22Rv1 (cell line): ENCODE measurements around the gene OR10A6.

Experiments used
- H3K27ac ChIP-seq: fragments of 450-650 bp; 2 replicates; pipeline ENCODE4 v1.5.1; 2017
- ZFX ChIP-seq: fragments of 450-650 bp; IDR thresholded peaks from 2 replicates; pipeline ENCODE4 v1.6.1; 2017; ENCODE audit warnings: antibody characterized with exemption, borderline replicate concordance
- TF ChIP-seq, protein P1 (sequence below): fragments of 450-650 bp; IDR thresholded peaks from 2 replicates; pipeline ENCODE4 v1.5.1; 2017; ENCODE audit warnings: mild to moderate bottlenecking

OR10A6 gene

GRCh38 chr11:7896009-7896785 lies 34.9 kb downstream of the OR10A6 start:
- H3K27ac ChIP-seq = no peak overlapping the region
- TF ChIP-seq, protein P1, sequence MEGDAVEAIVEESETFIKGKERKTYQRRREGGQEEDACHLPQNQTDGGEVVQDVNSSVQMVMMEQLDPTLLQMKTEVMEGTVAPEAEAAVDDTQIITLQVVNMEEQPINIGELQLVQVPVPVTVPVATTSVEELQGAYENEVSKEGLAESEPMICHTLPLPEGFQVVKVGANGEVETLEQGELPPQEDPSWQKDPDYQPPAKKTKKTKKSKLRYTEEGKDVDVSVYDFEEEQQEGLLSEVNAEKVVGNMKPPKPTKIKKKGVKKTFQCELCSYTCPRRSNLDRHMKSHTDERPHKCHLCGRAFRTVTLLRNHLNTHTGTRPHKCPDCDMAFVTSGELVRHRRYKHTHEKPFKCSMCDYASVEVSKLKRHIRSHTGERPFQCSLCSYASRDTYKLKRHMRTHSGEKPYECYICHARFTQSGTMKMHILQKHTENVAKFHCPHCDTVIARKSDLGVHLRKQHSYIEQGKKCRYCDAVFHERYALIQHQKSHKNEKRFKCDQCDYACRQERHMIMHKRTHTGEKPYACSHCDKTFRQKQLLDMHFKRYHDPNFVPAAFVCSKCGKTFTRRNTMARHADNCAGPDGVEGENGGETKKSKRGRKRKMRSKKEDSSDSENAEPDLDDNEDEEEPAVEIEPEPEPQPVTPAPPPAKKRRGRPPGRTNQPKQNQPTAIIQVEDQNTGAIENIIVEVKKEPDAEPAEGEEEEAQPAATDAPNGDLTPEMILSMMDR = no peak
- no peak for TF ChIP-seq ZFX

GRCh38 chr11:7894251-7894650 lies 36.8 kb downstream of the OR10A6 start:
- peak overlapping the region; percentile 54 for H3K27ac ChIP-seq
- no peak for TF ChIP-seq ZFX
- TF ChIP-seq, protein P1 = no peak

- H3K27ac ChIP-seq = peak overlapping the region; percentile 54
- TF ChIP-seq ZFX = no peak
- TF ChIP-seq, protein P1 = no peak
These were observed 37.3 kb downstream of the OR10A6 start for GRCh38 chr11:7893796-7894195.

DNA sequence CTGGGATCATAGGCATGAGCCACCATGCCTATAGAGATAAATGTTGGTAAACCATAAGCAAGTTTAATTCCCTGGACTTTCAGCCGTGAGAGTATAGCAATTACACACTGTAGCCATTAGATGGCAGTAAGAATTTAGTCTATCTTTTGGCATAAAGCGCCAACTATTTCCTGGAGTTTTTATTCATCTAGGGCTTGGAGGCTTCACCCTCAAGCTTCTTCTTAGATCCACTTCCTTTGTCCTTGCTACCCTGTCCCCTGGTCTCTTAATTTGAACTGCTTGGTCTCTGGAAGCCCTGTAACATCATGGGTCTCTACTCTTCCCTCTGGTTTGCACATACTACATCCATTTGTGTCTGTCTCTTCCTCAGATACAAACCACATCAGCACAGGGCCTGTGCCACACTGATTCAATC lies 38.2 kb downstream of the OR10A6 start:
- no peak overlapping the region for H3K27ac ChIP-seq
- TF ChIP-seq, protein P1 = peak; percentile 76
- no peak for TF ChIP-seq ZFX

GRCh38 chr11:7892059-7892699 lies 38.9 kb downstream of the OR10A6 start:
- TF ChIP-seq, protein P1 = no peak
- TF ChIP-seq ZFX = no peak
- no peak overlapping the region for H3K27ac ChIP-seq

DNA sequence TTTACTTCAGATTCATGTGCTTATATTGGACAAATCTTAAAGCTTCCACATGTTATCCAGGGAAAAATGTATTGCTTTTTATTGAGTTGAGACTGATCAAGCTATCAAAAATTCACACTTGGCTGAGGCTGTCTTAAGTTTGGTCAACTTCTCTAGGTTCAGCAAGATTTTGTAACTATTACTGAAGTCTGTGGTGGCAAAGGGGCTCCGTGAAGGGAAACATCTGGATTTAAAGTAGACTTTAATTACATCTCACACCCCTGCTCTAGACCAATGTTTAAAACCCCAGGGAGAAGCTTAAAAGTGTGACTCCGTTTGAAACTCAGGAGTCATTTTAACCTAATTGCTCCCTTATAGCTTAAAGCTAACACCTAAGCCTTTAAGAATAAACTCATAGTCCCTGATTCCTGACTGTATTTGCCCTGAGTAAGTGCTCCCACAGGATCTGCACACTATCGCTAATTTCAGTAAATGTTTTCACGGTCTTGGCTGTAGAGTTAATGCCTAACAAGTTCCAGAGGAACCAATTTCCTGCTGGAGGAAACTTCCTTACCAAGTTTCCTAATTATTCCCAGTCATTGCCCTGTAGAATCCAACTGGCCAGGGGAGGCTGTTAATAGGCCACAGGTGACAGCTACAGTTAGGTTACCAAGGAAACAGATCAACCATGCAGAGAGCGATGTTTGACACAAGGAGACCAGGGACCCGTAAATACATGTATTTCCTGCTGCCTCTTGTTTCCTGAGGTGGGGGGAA lies 40.5 kb downstream of the OR10A6 start:
- TF ChIP-seq, protein P1 = no peak
- no peak for TF ChIP-seq ZFX
- no peak overlapping the region for H3K27ac ChIP-seq

DNA sequence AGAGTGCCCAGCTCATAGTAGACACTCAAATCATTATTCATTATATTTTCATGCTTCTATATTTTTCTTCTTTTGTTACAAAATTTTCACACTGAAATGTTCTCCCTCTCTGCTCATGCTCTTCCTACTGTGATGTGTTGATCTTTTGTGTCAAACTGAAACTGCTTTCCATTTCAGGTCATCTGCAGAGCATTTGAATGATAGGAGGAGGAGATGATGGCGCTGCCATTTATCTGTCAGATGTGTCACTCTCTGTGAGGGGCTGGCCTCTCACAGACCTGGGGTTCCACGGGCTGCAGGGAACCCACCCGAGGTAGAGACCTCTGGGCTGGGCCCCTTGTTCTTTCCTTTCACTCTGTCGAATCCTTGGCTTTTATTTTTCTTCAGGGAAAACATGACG lies 41.1 kb downstream of the OR10A6 start:
- no peak overlapping the region for H3K27ac ChIP-seq
- TF ChIP-seq, protein P1 = no peak
- no peak for TF ChIP-seq ZFX
